NCI-H128 (cell line): ENCODE results near the gene SCT.

Experiments
- DNase-seq: peaks from one replicate; lab custom pipeline; 2025; ENCODE audit not compliant: unreplicated experiment; lab: John Stamatoyannopoulos, UW

Gene SCT

GRCh38 chr11:611001-611996, 15.7 kb downstream of the SCT start:
- DNase-seq, result no peak

- DNase-seq, result no peak
Measured at GRCh38 chr11:610146-610801, 16.7 kb downstream of the SCT start.

- DNase-seq, result no peak
Measured at GRCh38 chr11:609341-609811, 17.6 kb downstream of the SCT start.

- DNase-seq, result no peak
Measured at GRCh38 chr11:608791-609251, 18.2 kb downstream of the SCT start.

GRCh38 chr11:607971-608659, 18.9 kb downstream of the SCT start:
- no peak for DNase-seq

- DNase-seq, result no peak
Measured at GRCh38 chr11:607020-607780, 19.8 kb downstream of the SCT start.

GRCh38 chr11:606245-606644, 20.7 kb downstream of the SCT start:
- DNase-seq, result no peak

- DNase-seq, result no peak
Measured at GRCh38 chr11:605286-606129, 21.5 kb downstream of the SCT start.

GRCh38 chr11:603154-603553, 23.8 kb downstream of the SCT start:
- no peak for DNase-seq

GRCh38 chr11:601573-602245, 25.3 kb downstream of the SCT start:
- DNase-seq, result no peak

- DNase-seq, result no peak
Measured at GRCh38 chr11:598005-598680, 28.8 kb downstream of the SCT start.

- no peak for DNase-seq
Measured at GRCh38 chr11:597166-597725, 29.7 kb downstream of the SCT start.

- no peak for DNase-seq
Measured at GRCh38 chr11:596374-596773, 30.6 kb downstream of the SCT start.

- no peak for DNase-seq
Measured at GRCh38 chr11:595400-595799, 31.6 kb downstream of the SCT start.

- DNase-seq, result no peak
Measured at GRCh38 chr11:593347-593746, 33.6 kb downstream of the SCT start.

- DNase-seq, result no peak
Measured at GRCh38 chr11:592918-593317, 34.1 kb downstream of the SCT start.

- no peak for DNase-seq
Measured at GRCh38 chr11:592501-592900, 34.5 kb downstream of the SCT start.

GRCh38 chr11:590997-591396, 36.0 kb downstream of the SCT start:
- DNase-seq, result no peak
